Endothelial cell of umbilical vein (primary cell): Measurements from ENCODE around the gene RRAGD.

Experiments used
- EZH2 ChIP-seq: IDR thresholded peaks from 2 replicates; pipeline ENCODE4 v1.6.1; 2012; ENCODE audit warnings: borderline replicate concordance, low read depth, mild to moderate bottlenecking, moderate library complexity, low read length, inconsistent platforms; ENCODE audit not compliant: severe bottlenecking
- GATA2 ChIP-seq: IDR thresholded peaks from 2 replicates; pipeline ENCODE4 v1.7.0; 2011; ENCODE audit warnings: low read depth, mild to moderate bottlenecking, moderate library complexity, mixed read lengths, low read length; ENCODE audit not compliant: insufficient read length, insufficient read depth
- JUN ChIP-seq: IDR thresholded peaks from 2 replicates; pipeline ENCODE4 v1.6.1; 2011; ENCODE audit warnings: borderline replicate concordance, low read depth; ENCODE audit not compliant: insufficient read length, insufficient read depth
- MYC ChIP-seq: IDR thresholded peaks from one replicate; pipeline ENCODE4 v1.6.1; 2011; ENCODE audit warnings: mild to moderate bottlenecking, low read depth, low read length
- POLR2A ChIP-seq: IDR thresholded peaks from 2 replicates; pipeline ENCODE4 v1.6.1; 2012; ENCODE audit warnings: low read depth, mild to moderate bottlenecking, control low read depth, low read length
- POLR2AphosphoS5 ChIP-seq: IDR thresholded peaks from 2 replicates; pipeline ENCODE4 v1.6.1; 2012; ENCODE audit warnings: low read depth, mild to moderate bottlenecking, control low read depth, low read length, moderate library complexity; ENCODE audit not compliant: insufficient read depth
- TF ChIP-seq, protein P1 (sequence below), 2 donors: IDR thresholded peaks; 1 replicate in 1 of 2; 2 replicates in 1 of 2; pipeline ENCODE4 v1.5.1; 2011; ENCODE audit warnings: low read length in 2 of 2, mild to moderate bottlenecking in 2 of 2, moderate library complexity in 2 of 2, control low read depth in 1 of 2, inconsistent platforms in 1 of 2, low read depth in 1 of 2; ENCODE audit not compliant: insufficient read depth in 1 of 2; ENCODE audit errors: extremely low read depth in 1 of 2
- TF ChIP-seq, protein P2 (sequence below): IDR thresholded peaks from 2 replicates; pipeline ENCODE4 v1.6.1; 2011; ENCODE audit not compliant: insufficient read depth, insufficient read length

DNA sequence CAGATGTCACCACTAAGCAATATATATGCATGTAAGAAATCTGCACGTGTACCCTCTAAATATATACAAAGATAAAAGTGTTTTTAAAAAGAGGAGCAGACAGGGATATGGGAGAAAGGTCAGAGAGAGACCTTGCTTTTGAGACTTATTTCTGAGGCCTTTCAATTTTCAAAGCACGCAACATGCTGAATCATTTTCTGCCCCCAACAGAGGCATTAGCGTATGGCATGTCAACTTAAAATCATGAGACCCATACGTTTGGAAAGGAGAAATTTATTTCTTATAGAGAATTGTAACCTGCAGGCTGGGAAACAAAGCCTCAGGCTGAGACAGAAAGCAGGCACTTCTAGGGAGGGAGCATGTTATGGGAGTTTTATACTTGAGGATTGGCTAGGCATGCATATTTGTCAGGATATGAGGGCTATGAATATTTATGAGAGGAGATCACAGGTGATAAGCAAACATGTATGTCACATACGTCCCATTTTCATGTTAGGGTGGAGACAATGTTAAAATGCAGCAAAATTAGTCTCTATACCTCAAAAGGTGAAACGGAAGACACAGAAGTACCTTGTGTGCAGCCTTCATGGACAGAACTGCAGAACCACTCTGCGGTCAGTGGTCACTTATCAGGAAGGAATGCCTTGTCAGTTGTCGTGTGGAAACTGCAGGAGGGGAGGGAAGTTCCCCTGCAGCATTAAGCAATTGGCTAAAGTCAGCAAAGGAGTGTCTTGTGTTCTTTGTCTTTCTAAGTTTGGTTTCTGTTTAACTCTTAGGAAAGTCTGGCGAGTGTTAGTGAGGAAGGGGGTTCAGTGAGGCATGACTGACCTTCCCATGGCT lies 90.7 kb downstream of the RRAGD start:
- TF ChIP-seq, protein P1, sequence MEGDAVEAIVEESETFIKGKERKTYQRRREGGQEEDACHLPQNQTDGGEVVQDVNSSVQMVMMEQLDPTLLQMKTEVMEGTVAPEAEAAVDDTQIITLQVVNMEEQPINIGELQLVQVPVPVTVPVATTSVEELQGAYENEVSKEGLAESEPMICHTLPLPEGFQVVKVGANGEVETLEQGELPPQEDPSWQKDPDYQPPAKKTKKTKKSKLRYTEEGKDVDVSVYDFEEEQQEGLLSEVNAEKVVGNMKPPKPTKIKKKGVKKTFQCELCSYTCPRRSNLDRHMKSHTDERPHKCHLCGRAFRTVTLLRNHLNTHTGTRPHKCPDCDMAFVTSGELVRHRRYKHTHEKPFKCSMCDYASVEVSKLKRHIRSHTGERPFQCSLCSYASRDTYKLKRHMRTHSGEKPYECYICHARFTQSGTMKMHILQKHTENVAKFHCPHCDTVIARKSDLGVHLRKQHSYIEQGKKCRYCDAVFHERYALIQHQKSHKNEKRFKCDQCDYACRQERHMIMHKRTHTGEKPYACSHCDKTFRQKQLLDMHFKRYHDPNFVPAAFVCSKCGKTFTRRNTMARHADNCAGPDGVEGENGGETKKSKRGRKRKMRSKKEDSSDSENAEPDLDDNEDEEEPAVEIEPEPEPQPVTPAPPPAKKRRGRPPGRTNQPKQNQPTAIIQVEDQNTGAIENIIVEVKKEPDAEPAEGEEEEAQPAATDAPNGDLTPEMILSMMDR (IDR thresholded peaks at IDR 0.05; ENCODE audit: extremely low read depth in 1 of 2, insufficient read depth in 1 of 2, low read depth in 1 of 2, low read length in 2 of 2): no peak
- TF ChIP-seq POLR2A: no peak
- no peak for TF ChIP-seq JUN
- TF ChIP-seq POLR2AphosphoS5: no peak
- TF ChIP-seq MYC: no peak
- TF ChIP-seq, protein P2, sequence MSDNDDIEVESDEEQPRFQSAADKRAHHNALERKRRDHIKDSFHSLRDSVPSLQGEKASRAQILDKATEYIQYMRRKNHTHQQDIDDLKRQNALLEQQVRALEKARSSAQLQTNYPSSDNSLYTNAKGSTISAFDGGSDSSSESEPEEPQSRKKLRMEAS: no peak
- TF ChIP-seq EZH2: no peak
- no peak for TF ChIP-seq GATA2
